GM18502 (cell line): ENCODE measurements around the gene PDE4B.
"Not testable (repeated sequence)": the region's sequence is repeated elsewhere in the genome, so short reads cannot be mapped to it uniquely, and the experiment has no call there.

Source experiments
- ATAC-seq: cut with Tn5 transposase; IDR thresholded peaks from one replicate; pipeline ENCODE4 v1.9.1; 2021; ENCODE audit warnings: mild to moderate bottlenecking; ENCODE audit not compliant: unreplicated experiment, poor library complexity

The PDE4B gene

DNA sequence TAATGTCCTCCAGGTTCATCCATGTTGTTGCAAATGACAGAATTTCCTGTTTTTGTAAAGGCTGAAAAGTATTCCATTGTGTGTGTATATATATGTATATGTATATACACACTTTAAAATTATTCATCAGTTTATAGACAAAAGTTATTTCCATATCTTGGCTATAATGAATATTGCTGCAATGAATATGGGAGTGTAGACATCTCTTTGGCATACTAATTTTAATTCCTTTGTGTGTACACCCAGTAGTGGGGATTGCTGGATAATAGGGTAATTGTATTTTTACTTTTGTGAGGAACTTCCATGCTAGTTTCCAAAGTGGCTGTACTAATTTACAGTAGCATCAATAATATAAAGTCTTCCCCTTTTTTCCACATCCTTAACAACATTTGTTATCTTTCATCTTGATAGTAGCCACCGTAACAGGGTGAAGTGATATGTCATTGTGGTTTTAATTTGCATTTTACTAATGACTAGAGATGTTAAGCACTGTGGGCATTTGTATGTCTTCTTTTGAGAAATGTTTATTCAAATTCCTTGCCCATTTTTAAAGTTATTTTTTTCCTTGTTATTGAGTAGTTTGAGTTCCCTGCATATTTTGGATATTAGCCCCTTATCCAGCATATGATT, 243.0 kb downstream of the PDE4B start:
- no peak for ATAC-seq

DNA sequence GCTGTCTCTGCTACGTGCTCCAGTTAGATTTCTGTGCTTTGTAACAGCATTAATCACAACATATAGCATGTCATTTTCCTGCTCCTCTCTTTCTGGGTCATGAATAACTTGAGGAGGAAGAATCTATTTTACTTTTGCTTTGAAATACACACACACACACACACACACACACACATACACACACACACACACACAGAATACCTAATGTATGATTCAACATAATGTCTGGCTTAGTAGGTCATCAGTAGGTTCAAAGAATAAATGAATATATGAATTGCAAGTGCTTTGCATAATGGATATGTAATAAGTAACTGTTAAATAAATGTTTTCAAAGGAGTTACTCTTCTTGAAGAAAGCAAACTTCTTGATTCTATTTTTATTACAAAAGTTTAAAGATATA, 249.0 kb downstream of the PDE4B start:
- no peak for ATAC-seq

DNA sequence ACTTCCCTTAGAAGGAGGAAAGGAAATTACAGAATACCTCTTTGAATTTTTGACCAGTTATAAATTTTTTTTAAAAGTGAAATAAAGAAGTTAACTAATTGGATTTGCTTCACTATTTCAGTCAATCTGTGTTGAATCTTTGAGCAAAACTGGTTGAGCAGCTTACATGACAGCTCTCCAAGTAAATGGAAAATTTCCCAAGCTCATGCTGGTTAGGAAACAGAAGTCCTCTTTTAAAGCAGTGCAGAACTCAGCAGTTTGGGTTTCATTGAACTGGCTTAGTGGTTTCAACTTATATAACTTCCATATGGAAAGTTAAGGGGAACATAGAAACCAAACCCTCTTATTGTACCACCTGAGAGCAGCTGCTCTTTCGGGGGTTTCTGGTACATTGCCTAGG, 250.5 kb downstream of the PDE4B start:
- ATAC-seq, result no peak

DNA sequence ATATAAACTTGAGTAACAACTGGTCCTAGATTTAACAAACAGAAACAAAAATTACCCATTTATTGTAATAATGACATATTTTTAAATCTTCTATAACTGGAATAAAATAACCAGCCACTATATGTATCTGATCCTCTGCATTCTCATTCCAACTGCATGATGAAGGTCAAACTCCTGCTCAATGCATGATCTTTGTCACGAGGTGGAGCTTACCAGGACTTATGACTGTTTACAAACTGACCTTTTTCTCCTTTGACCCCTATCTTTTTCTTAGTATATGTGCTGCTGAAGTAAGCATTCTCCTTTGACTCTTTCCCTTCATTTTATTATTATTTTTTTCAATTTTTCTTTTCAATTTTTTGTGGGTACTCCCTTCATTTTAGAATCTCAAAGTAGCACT, 252.2 kb downstream of the PDE4B start:
- no peak for ATAC-seq

DNA sequence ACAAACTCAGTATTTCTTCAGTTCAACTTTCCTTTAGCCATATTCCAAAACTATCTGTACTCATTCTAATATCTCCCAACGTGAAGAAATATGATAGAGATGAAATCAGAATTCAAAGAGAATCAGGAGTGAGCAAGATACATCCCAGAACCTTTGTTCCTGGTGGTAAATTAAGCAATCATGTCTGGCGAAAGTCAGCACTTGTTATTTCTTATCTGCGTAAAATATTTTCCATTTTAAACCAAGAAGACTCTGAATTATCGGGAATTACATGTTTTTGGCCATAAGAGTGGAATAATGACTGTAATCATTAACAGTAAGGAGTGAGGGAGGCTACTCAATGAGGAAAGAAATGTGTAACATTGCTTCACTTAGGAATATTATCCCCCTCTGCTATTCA, 253.7 kb downstream of the PDE4B start:
- no peak for ATAC-seq

DNA sequence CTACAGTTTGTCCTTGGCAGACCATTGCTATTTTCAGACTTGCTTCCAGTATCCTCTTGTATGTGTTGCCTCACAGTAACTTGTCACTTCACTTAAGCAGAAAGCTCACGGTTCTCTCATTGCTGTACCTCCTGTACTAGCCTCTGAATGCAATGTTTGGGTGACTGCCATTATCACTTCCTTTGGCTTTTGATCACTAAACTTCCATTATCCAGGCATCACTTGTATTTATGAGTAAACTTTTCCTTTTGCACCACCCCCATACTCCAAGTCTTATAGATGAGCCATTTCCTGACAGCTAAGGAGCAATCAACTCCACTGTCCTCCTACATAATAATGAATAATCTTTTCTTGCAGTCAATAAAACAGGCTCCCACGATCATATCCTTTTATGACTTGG, 255.3 kb downstream of the PDE4B start:
- ATAC-seq, result no peak

DNA sequence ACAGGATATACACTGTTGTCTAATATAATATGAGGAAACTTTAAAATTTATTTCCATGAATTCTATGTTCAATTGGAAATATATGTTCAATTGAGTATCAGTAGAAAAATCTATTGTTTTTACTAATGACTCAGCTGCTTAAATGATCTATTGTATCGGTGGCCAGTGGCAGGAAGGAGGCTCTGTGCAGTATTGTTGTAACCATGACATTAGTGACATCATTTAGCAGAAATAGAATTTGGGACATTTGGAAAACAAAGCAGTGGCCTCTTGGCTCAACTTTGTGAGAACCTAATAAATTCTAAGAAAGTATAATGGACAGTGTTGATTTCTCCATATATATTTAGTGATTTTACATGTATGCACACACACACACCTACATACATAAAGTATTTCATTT, 257.4 kb downstream of the PDE4B start:
- no peak for ATAC-seq

DNA sequence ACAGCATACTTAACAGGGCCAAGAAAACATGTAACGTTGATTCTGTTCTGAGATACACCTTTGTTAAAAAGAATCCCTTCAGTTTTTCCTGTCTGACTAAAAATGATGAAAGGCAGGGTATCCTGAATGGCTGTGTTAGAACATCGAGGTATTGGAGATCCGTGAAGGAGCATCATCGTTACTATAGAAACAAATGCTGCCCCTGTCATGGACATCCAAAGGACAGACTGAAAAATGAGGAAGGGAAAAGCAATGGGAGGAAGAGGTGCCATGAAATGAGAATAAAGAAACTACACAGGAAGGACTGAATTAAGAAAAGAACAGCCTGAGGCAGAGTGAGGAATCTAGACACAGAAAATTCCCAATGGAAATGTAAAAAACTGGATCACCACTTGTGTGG, 257.9 kb downstream of the PDE4B start:
- no peak for ATAC-seq

DNA sequence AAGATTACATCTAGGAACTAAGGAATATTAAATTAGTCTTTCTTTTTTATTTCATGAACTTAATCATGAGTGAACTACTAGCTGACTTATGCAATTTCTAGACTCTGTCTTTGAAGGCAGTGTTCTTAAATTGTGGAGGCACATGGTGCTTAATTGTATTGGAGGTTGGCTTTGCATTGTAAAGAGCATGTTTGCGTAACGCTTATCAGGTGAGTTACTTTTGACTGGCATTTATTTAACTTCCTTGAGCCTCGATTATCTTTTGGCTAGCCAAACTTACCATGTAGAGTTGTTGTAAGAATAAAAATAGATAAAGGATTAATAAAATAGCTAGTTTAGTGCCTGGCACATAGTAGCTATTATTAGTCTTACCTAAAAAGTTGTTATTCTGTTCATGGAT, 262.4 kb downstream of the PDE4B start:
- ATAC-seq, result no peak

DNA sequence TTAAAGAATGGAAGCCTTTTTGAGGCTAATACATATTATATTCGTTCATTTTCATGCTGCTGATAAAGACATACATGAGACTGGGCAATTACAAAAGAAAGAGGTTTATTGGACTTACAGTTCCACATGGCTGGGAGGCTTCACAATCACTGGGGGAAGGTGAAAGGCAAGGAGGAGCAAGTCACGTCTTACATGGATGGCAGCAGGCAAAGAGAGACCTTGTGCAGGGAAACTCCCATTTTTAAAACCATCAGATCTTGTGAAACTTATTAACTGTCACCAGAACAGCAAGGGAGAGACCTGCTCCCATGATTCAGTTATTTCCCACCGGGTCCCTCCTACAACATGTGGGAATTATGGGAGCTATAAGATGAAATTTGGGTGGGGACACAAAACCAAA, 264.8 kb downstream of the PDE4B start:
- ATAC-seq, result not testable (repeated sequence)

DNA sequence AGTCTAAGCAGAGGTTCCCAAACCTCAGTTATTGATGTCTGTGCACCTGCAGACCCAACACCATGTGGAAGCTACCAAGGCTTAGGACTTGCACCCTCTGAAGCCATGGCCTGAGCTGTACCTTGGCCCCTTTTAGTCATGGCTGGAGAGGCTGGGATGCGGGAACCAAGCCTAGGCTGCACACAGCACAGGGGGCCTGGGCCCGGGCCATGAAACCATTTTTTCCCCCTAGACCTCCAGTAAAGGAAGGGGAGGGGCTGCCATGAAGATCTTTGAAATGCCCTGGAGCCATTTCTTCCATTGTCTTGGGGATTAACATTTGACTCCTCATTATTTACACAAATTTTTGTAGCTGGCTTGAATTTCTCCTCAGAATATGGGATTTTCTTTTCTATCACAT, 265.9 kb downstream of the PDE4B start:
- ATAC-seq, result no peak

DNA sequence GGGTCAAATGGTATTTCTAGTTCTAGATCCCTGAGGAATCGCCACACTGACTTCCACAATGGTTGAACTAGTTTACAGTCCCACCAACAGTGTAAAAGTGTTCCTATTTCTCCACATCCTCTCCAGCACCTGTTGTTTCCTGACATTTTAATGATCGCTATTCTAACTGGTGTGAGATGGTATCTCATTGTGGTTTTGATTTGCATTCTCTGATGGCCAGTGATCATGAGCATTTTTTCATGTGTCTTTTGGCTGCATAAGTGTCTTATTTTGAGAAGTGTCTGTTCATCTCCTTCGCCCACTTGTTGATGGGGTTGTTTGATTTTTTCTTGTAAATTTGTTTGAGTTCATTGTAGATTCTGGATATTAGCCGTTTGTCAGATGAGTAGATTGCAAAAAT, 274.5 kb downstream of the PDE4B start:
- ATAC-seq, result not testable (repeated sequence)

DNA sequence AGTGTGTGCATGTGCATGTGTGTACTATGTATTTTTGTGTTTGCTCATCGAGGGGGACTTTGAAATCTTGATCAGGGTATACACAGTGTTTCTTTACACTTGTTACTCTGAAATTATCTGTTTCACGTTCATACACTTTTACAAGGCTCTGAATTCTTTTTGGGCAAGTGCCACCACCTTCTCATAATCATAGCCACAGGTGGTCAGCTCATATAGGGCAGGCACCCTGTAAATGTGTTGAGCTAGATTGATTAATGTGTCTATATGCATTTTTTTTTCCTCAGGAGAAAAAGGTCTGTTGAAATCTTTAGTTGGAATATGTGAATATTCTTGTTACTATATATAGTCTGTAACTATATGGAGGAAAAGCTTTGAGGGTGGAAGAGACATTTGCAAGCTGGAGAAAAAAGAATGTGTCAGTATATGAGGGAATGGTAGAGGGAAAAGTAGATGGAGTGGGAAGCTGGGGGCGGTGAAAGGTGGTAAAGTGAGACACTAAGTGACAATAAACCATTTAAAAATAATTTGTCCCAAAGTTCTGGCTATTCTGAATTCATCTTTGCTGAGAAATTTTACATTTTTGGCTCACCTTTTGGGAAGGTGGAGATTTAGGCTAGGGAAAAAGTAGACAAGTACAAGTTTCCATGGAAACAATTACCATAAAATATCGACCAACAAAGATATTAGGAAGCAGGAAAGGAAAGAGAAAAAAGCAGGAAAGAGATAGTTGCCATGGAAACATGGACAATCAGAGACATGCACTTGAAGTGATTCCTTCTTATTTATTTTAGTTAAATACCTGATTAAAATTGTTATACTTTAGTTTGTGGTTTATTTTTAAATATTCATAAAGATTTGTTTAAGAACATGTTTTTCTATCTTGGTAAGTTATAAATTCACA, 277.5 kb downstream of the PDE4B start:
- no peak for ATAC-seq

DNA sequence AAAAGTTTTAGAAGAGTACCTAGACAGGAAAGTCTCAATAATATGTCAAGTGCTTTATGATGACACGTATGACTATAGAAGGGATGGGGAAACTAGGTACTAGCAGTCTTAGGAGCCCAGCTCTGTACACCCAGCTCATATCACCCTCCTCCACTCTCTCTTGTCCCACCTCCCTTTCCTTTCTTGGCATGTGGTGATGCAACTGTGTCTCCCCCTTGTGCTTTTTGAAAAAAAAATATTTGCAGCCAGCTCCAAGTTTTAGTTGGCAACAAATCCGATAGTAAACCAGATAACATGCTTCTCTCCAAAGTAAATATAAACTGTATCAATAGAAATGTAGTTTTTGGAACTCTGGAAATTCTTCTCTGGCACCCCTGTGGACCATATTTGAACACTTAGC, 280.7 kb downstream of the PDE4B start:
- ATAC-seq, result no peak

DNA sequence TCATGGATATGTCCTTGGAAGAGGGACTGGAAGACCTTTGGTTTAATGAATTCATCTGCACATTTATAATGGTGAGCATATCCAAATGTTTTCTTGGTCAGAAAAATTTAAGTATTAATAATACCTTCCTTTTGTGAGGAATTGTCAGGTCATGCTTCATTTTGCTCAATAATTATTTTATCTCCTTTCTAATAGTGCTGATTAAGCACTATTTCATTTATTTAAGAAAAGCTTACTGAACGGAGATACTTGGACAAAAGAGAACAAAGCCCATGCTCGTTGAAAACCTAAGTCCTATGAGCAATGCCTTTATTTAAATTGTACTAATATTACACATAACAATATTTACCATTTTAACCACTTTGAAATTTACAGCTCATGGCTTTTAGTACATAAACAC, 281.5 kb downstream of the PDE4B start:
- no peak for ATAC-seq

DNA sequence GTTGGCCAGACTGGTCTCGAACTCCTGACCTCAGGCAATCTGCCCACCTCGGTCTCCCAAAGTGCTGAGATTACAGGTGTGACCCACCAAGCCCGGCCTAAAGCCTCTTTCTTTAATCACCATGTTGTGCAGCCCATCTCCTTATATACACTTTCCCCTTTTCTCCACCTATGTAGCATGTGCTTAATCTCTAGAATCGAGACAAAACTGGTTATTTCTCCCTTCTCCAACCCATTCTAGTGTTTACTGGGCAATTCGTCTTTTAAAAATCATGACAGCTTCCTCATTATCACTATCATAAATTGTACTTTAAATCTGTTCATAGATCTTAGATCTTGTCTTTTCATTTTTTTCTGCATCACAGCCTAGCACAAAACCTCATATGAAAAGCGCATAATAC, 285.7 kb downstream of the PDE4B start:
- ATAC-seq, result no peak

DNA sequence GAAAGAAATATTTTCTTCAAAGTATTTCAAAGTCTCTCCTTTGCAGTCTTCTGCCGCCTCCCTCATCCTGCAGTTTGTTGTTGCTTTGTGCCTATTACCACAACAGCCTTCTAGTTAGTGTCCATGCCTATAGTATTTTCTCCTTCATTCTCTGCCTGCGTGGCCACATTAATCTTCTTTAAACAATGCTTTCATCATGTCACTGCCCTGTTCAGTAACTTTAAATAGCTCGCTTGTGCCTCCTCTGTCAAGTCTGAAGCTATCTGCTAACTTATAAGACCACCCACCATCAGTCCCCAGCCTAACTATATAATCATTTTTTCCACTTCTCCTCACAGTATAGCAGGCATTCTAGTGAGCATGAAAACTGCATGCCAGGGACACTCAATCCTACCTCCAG, 290.3 kb downstream of the PDE4B start:
- ATAC-seq, result no peak

DNA sequence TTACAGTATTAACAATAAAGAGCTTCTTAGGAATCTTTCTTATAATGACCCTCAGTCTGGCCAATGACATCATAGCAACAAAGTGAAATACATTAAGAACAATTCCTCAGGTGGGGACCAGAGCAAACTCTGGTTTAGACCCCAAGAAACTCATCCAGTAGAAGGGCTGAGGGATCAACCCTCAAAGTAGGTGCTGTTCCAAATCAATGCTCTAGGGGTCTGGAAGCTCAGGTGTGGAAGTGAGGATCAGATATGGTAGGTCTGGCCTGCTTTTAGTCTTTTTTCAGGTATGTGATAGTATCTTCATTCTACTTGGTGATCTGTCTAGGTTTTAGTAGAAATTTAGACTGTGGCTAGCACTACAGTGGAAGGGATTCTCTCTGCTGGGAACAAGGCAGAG, 291.7 kb downstream of the PDE4B start:
- ATAC-seq, result no peak

DNA sequence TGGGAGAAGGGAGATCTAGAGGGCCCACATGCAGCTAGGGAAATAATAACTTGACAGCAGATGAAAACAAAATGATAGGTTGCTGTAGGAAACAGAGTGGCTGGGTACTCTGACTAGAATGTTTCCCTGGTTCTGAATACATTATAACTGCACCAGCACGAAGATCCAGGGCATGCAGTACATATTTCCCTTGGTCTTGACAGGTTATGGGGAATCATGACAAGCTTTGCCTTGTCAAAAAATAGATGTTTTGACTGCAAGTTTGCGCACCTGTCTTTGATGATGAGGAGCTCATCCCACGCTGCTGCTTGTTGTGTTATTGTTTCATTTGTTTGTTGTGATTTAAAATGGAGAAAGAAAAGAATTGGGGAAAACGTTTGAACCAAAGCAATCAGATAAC, 292.9 kb downstream of the PDE4B start:
- no peak for ATAC-seq

DNA sequence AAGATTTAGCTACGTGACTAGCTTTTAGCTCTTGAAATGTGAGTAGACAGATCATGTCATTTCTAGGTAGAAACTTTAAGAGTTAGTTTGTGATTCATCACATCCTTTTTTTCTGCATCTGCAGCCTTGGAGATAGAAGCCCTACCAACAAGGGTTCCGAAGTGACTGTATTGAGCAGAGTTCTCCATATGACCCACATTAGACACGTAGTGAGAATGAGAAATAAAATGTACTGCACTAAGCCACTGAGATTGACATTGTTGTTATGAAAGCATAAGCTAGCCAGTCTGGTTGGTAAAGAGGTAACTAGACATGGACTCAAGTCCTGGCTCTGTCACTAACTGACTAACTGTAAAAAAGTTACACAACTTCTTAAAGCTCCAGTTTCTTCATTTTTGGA, 296.1 kb downstream of the PDE4B start:
- no peak for ATAC-seq

DNA sequence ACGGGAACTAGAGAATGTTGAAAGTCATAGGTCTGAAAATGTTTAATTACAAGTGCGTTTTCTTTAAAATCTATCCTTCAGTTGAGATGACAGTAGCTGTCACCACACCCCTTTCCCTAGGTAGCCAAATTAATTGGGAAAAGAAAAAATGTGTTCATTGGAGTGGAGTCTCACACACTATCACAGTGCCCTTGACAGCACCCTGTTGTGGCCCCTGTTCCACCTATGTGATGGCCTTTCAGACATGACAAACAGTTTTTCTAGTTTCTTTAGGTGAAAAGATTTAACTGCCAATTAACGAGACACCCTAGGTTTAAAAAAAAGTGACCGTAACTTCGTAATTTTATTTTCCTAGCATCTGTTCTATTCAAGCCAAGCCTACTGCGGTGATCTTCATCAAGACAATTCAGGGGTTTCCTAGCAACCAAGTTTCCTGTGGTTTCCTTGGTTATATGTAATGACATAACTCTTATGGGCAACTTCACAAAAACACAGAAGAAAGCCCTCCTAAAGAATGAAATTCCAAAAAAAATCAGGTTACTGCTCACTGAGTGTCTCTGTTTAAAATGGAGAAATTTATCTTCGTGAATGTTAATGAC, 298.3 kb downstream of the PDE4B start:
- ATAC-seq, result no peak

DNA sequence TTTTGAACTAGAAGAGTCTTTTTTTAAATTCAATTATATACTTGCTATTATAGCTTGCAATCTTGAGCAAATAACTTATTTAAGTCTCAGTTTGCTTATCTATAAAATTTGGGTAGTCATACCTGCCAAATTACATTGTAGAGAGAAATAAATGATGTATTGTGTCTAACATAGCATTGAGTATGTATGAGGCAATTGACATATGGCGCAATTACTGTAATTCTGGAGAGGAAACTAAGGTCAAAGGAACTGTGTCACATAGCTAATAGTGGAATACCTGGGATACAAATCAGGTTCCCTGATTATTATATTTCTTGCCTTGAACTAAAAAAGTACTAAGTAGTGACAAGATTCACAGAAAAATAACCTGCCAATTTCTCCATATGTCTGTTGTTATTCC, 302.5 kb downstream of the PDE4B start:
- ATAC-seq, result no peak
